ENCODE results near the gene STK10. TPM values are rescaled to one million over a fixed set of nuclear protein-coding genes. Genes with fewer than 3 reads are reported as not detected.
A peak's percentile ranks its signal among the peaks of the same experiment; 100 is the strongest.
"Not testable (repeated sequence)": the region's sequence is repeated elsewhere in the genome, so short reads cannot be mapped to it uniquely, and the experiment has no call there.

Gene STK10
- total and polyA plus RNA-seq, 3 donors from 2014 or later = 48.8 to 148 (median 142) TPM

DNA sequence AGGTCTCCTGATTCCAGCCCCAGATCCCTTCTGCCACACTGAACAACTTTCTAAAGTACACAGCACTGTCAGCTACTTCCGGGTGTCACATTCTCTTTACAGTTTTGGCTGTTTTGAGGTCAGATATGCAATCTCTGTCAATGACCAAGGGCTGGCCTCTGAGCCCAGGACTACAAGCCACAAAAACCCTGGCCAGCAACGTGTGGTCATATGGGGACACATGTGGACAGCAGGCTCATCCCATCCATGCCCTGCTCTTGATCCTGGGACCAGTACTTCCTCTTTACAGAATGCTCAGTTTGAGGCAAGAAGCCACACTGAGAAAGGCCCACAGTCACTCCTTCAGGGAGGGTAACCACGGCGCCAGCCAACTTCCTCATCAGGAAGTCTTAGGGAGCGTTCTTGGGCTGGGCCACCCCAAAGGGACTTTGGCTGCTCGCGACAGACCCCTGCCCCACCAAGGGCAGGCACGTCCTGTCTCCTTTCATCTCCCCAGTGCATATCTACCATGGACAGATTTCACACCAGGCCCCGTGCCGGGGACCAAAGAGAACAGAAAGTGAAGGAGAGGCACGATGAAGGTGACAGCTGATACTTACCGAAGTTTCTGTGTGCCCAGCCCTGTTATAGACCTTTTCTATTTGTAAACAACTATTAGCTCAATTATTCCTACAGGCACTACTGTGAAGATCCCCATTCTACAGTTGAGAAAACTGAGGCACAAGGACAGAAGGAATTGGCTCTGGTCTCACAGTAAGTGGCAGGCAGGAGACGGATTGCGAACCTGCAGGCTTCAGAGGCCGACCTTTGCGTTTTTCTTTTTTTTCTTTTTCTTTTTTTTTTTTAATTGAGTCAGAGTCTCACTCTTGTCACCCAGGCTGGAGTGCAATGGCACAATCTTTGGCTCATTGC lies 37.3 kb downstream of the STK10 start:
- Histone ChIP-seq H3K4me1 (peaks cover 21% of the 10 kb centered on the region), H3K9me3 (no peaks in the 10 kb centered on the region), H3K36me3 (ENCODE audit: low read depth, missing control alignments) (no peaks in the 10 kb centered on the region), H3K27ac (peak overlapping the region in 1 of 2 donors; percentile 20), H3K27me3 (no peaks in the 10 kb centered on the region), H3K4me3 (no peak overlapping the region)
- TF ChIP-seq POLR2A (IDR thresholded peaks at IDR 0.05) (no peak), CTCF (IDR thresholded peaks at IDR 0.05) (no peak)
- intact Hi-C loops (cut with DNase I; ENCODE audit: low total_unique reads) = no loop called here
- 70 to 82% methylated on average over 16 of the region's 16 CpGs for WGBS, 2 donors
- peak; percentile 46 for DNase-seq

DNA sequence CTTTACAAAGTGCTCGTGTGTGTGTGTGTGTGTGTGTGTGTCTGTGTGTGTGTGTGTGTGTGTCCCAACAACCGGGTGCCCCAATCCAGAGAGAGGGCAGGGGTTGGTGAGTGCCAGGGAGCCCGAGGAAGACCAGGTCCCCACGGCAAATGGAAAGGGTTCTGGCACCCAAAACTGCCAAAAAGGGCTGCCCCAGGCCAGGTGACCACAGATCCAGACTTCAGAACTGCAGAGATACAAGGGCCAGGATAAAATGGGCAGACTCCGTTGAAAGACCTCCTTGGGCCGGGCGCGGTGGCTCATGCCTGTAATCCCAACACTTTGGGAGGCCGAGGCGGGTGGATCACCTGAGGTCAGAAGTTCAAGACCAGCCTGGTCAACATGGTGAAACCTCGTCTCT lies 38.5 kb downstream of the STK10 start:
- 91 to 93% methylated on average over 9 to 11 of the region's 11 CpGs for WGBS, 2 donors
- H3K27ac ChIP-seq; H3K36me3 ChIP-seq (ENCODE audit: low read depth, missing control alignments); H3K27me3 ChIP-seq; H3K4me3 ChIP-seq; DNase-seq; intact Hi-C loops (cut with DNase I; ENCODE audit: low total_unique reads); H3K9me3 ChIP-seq: not testable (repeated sequence)
- H3K4me1 ChIP-seq = peaks cover 34% of the 10 kb centered on the region

- Histone ChIP-seq H3K9me3 (no peaks in the 10 kb centered on the region), H3K27ac (no peak overlapping the region), H3K27me3 (no peaks in the 10 kb centered on the region), H3K36me3 (ENCODE audit: low read depth, missing control alignments) (no peaks in the 10 kb centered on the region), H3K4me1 (peaks cover 38% of the 10 kb centered on the region), H3K4me3 (no peak overlapping the region)
- WGBS, 2 donors = 57 to 85% methylated on average over 3 of the region's 3 CpGs
- TF ChIP-seq POLR2A (IDR thresholded peaks at IDR 0.05) (no peak), CTCF (IDR thresholded peaks at IDR 0.05) (no peak)
- DNase-seq = no peak
- intact Hi-C loops (cut with DNase I; ENCODE audit: low total_unique reads) = no loop called here
These were observed 39.0 kb downstream of the STK10 start for GRCh38 chr5:172149073-172149472.

GRCh38 chr5:172148381-172148780 lies 39.6 kb downstream of the STK10 start:
- peaks cover 44% of the 10 kb centered on the region for H3K4me1 ChIP-seq
- intact Hi-C loops (cut with DNase I; ENCODE audit: low total_unique reads) = no loop called here
- H3K27ac ChIP-seq = no peak overlapping the region
- H3K36me3 ChIP-seq (ENCODE audit: low read depth, missing control alignments) = no peaks in the 10 kb centered on the region
- WGBS, 2 donors = 75 to 92% methylated on average over 4 to 9 of the region's 9 CpGs
- H3K4me3 ChIP-seq = no peak overlapping the region
- no peaks in the 10 kb centered on the region for H3K27me3 ChIP-seq
- no peaks in the 10 kb centered on the region for H3K9me3 ChIP-seq
- no peak for DNase-seq
- TF ChIP-seq CTCF (IDR thresholded peaks at IDR 0.05) = no peak
- TF ChIP-seq POLR2A (IDR thresholded peaks at IDR 0.05) = no peak

DNA sequence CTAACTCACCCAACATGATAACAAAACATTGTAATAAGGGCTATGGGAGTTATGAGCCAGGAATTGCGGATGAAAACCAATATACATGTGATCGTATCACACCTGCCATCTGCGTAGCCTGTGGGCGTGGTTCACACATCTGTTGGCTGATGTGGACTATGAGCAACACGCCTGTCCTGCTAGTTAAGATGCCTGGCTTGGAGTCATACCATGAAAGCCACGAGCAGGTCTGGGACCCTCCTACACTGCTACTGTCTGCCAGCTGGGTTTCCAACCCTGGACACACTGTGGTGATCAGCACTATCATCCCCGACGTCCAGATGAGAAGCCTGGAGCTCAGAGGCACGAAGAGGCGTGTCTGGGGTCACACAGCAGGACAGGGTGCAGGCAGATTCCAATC lies 40.2 kb downstream of the STK10 start:
- no peaks in the 10 kb centered on the region for H3K36me3 ChIP-seq (ENCODE audit: low read depth, missing control alignments)
- DNase-seq = no peak
- intact Hi-C loops (cut with DNase I; ENCODE audit: low total_unique reads) = no loop called here
- no peak for TF ChIP-seq POLR2A (IDR thresholded peaks at IDR 0.05)
- no peak for TF ChIP-seq CTCF (IDR thresholded peaks at IDR 0.05)
- no peak overlapping the region for H3K4me3 ChIP-seq
- no peak overlapping the region for H3K27ac ChIP-seq
- 78 to 87% methylated on average over 10 of the region's 10 CpGs for WGBS, 2 donors
- no peaks in the 10 kb centered on the region for H3K27me3 ChIP-seq
- no peaks in the 10 kb centered on the region for H3K9me3 ChIP-seq
- peaks cover 49% of the 10 kb centered on the region for H3K4me1 ChIP-seq
